Smooth muscle cell (in vitro differentiated cells): Measurements from ENCODE around the gene ZNF750. TPM values are rescaled to one million over a fixed set of nuclear protein-coding genes. Genes with fewer than 3 reads are reported as not detected.

Experiments used
- DNase-seq: peaks from one replicate; lab custom pipeline; 2025; ENCODE audit not compliant: unreplicated experiment; lab: John Stamatoyannopoulos, UW
- H2AFZ ChIP-seq: fragments of 200-600 bp; sonication (generic); 2 replicates; pipeline ENCODE4 v1.6.0; 2016; ENCODE audit warnings: antibody characterized with exemption, low read depth, mild to moderate bottlenecking
- H3F3A ChIP-seq: fragments of 200-600 bp; sonication (generic); 2 replicates; pipeline ENCODE4 v1.6.0; 2017; ENCODE audit warnings: antibody characterized with exemption, low read depth
- H3K27ac ChIP-seq: fragments of 200-600 bp; sonication (generic); 2 replicates; pipeline ENCODE4 v1.5.1; 2016; ENCODE audit warnings: low read depth, mild to moderate bottlenecking
- H3K27me3 ChIP-seq: fragments of 200-600 bp; sonication (generic); 2 replicates; pipeline ENCODE4 v1.6.1; 2016; ENCODE audit warnings: low read depth, mild to moderate bottlenecking
- H3K36me3 ChIP-seq: fragments of 200-600 bp; sonication (generic); 2 replicates; pipeline ENCODE4 v1.5.1; 2016; ENCODE audit warnings: low read depth
- H3K4me1 ChIP-seq: fragments of 200-600 bp; sonication (generic); 2 replicates; pipeline ENCODE4 v1.5.1; 2016; ENCODE audit warnings: low read depth
- H3K4me2 ChIP-seq: fragments of 200-600 bp; sonication (generic); 2 replicates; pipeline ENCODE4 v1.6.0; 2016; ENCODE audit warnings: mild to moderate bottlenecking
- H3K4me3 ChIP-seq: fragments of 200-600 bp; sonication (generic); 2 replicates; pipeline ENCODE4 v1.5.1; 2016; ENCODE audit warnings: mild to moderate bottlenecking
- H3K79me2 ChIP-seq: fragments of 200-600 bp; sonication (generic); 2 replicates; pipeline ENCODE4 v1.6.0; 2016; ENCODE audit warnings: low read depth, mild to moderate bottlenecking
- H3K9ac ChIP-seq: fragments of 200-600 bp; sonication (generic); 2 replicates; pipeline ENCODE4 v1.6.0; 2016; ENCODE audit warnings: low read depth
- H3K9me3 ChIP-seq: fragments of 200-600 bp; sonication (generic); replicated peaks from 2 replicates; pipeline ENCODE4 v1.5.1; 2016; ENCODE audit warnings: low read depth
- H4K20me1 ChIP-seq: fragments of 200-600 bp; sonication (generic); 2 replicates; pipeline ENCODE4 v1.6.0; 2016; ENCODE audit warnings: low read depth
- CTCF ChIP-seq: fragments of 200-600 bp; sonication (generic); IDR thresholded peaks from 2 replicates; pipeline ENCODE4 v1.5.1; 2017; ENCODE audit warnings: borderline replicate concordance, mild to moderate bottlenecking, antibody characterized with exemption; ENCODE audit not compliant: insufficient read depth, poor library complexity, severe bottlenecking
- WGBS: methylation state at CpG from one replicate; pipeline ENCODE4 v1.1.7; 2016; ENCODE audit warnings: low lambda C conversion rate; 5-methylcytosine and 5-hydroxymethylcytosine counted together
- polyA plus RNA-seq: library from polyadenylated mRNA; unstranded; fragments of >200 nt; fragmentation: Nextera tagmentation; extraction: Ambion mirVana; gene quantifications from 2 replicates; pipeline ENCODE4 v1.2.1, GENCODE V29; 2016
- total RNA-seq: library from RNA; depleted of rRNA; stranded (reverse); fragments of >200 nt; gene quantifications from 2 replicates; pipeline ENCODE4 v1.2.3, GENCODE V29; 2014

ZNF750 gene
- total and polyA plus RNA-seq, 2 experiments from 2014 or later, result 0.93 to 7.1 TPM

- Histone ChIP-seq H3K4me1 (no peaks in the 10 kb centered on the region), H3F3A (no peaks in the 10 kb centered on the region), H3K9ac (no peak overlapping the region), H4K20me1 (no peaks in the 10 kb centered on the region), H3K27ac (no peak overlapping the region), H3K9me3 (no peaks in the 10 kb centered on the region), H3K4me2 (no peak overlapping the region), H2AFZ (no peak overlapping the region), H3K27me3 (no peaks in the 10 kb centered on the region), H3K36me3 (no peaks in the 10 kb centered on the region), H3K4me3 (no peak overlapping the region), H3K79me2 (no peaks in the 10 kb centered on the region)
- no peak for TF ChIP-seq CTCF
- no peak for DNase-seq
- 98% methylated on average over 7 of the region's 7 CpGs for WGBS
Measured at GRCh38 chr17:82826956-82827355, 12.9 kb downstream of the ZNF750 start.

- DNase-seq, result no peak
- H3K36me3 ChIP-seq, result no peaks in the 10 kb centered on the region
- H3F3A ChIP-seq, result no peaks in the 10 kb centered on the region
- no peaks in the 10 kb centered on the region for H4K20me1 ChIP-seq
- no peak overlapping the region for H3K27ac ChIP-seq
- no peak overlapping the region for H2AFZ ChIP-seq
- no peak overlapping the region for H3K4me3 ChIP-seq
- H3K79me2 ChIP-seq, result no peaks in the 10 kb centered on the region
- no peaks in the 10 kb centered on the region for H3K4me1 ChIP-seq
- H3K4me2 ChIP-seq, result no peak overlapping the region
- no peaks in the 10 kb centered on the region for H3K9me3 ChIP-seq
- TF ChIP-seq CTCF, result no peak
- no peak overlapping the region for H3K9ac ChIP-seq
- no peaks in the 10 kb centered on the region for H3K27me3 ChIP-seq
Measured at GRCh38 chr17:82826211-82826610, 13.6 kb downstream of the ZNF750 start.

GRCh38 chr17:82825540-82826124 is 14.2 kb downstream of the ZNF750 start:
- 97% methylated on average over 8 of the region's 8 CpGs for WGBS
- H4K20me1 ChIP-seq, result no peaks in the 10 kb centered on the region
- H3F3A ChIP-seq, result no peaks in the 10 kb centered on the region
- H3K9me3 ChIP-seq, result no peaks in the 10 kb centered on the region
- H3K4me1 ChIP-seq, result no peaks in the 10 kb centered on the region
- no peak overlapping the region for H3K9ac ChIP-seq
- H3K79me2 ChIP-seq, result no peaks in the 10 kb centered on the region
- H3K4me3 ChIP-seq, result no peak overlapping the region
- H3K4me2 ChIP-seq, result no peak overlapping the region
- no peak overlapping the region for H2AFZ ChIP-seq
- no peak overlapping the region for H3K27ac ChIP-seq
- no peaks in the 10 kb centered on the region for H3K27me3 ChIP-seq
- no peak for TF ChIP-seq CTCF
- H3K36me3 ChIP-seq, result no peaks in the 10 kb centered on the region
- DNase-seq, result no peak

GRCh38 chr17:82823004-82823403 is 16.8 kb downstream of the ZNF750 start:
- H3F3A ChIP-seq, result no peaks in the 10 kb centered on the region
- WGBS, result 91% methylated on average over 5 of the region's 5 CpGs
- H3K4me3 ChIP-seq, result no peak overlapping the region
- no peak overlapping the region for H3K4me2 ChIP-seq
- TF ChIP-seq CTCF, result no peak
- no peaks in the 10 kb centered on the region for H3K4me1 ChIP-seq
- H4K20me1 ChIP-seq, result no peaks in the 10 kb centered on the region
- no peak overlapping the region for H3K9ac ChIP-seq
- H3K79me2 ChIP-seq, result no peaks in the 10 kb centered on the region
- H2AFZ ChIP-seq, result no peak overlapping the region
- no peak for DNase-seq
- peaks cover 5% of the 10 kb centered on the region for H3K9me3 ChIP-seq
- H3K36me3 ChIP-seq, result no peaks in the 10 kb centered on the region
- no peak overlapping the region for H3K27ac ChIP-seq
- H3K27me3 ChIP-seq, result no peaks in the 10 kb centered on the region
